Measurements from ENCODE around the gene FBXO34. TPM values are rescaled to one million over a fixed set of nuclear protein-coding genes. Genes with fewer than 3 reads are reported as not detected.

FBXO34 gene
- total RNA-seq (2014; rRNA removed; shearing (Covaris generic)) = 16.0 and 19.4 TPM in 2 replicates
- 8.9 and 11.2 TPM in 2 replicates for polyA plus RNA-seq (2015; cell fraction: cytosol; rRNA removed)
- polyA plus RNA-seq (2015; cell fraction: nucleus; rRNA removed) = 38.9 and 42.9 TPM in 2 replicates

- peak; percentile 94 for DNase-seq (ENCODE audit: low read depth)
Observed at GRCh38 chr14:55270832-55271571, at the start of gene FBXO34. FBXO34 (plus strand) TSS chr14:55271421; CDS start chr14:55350391, 78,970 bp downstream.

GRCh38 chr14:55221968-55222367 is 49.3 kb upstream of the FBXO34 start:
- no peak for DNase-seq (ENCODE audit: low read depth)

- no peak for DNase-seq (ENCODE audit: low read depth)
Observed at GRCh38 chr14:55223364-55223763, 47.9 kb upstream of the FBXO34 start.

GRCh38 chr14:55228261-55228660 is 43.0 kb upstream of the FBXO34 start:
- no peak for DNase-seq (ENCODE audit: low read depth)

GRCh38 chr14:55233591-55233990 is 37.6 kb upstream of the FBXO34 start:
- no peak for DNase-seq (ENCODE audit: low read depth)

- DNase-seq (ENCODE audit: low read depth) = peak; percentile 36
Observed at GRCh38 chr14:55238019-55238680, 33.1 kb upstream of the FBXO34 start.

GRCh38 chr14:55239320-55239719 is 31.9 kb upstream of the FBXO34 start:
- no peak for DNase-seq (ENCODE audit: low read depth)

- DNase-seq (ENCODE audit: low read depth) = no peak
Observed at GRCh38 chr14:55240526-55241178, 30.6 kb upstream of the FBXO34 start.

GRCh38 chr14:55241673-55242072 is 29.5 kb upstream of the FBXO34 start:
- no peak for DNase-seq (ENCODE audit: low read depth)

GRCh38 chr14:55243386-55243785 is 27.8 kb upstream of the FBXO34 start:
- DNase-seq (ENCODE audit: low read depth) = no peak

GRCh38 chr14:55243813-55244212 is 27.4 kb upstream of the FBXO34 start:
- no peak for DNase-seq (ENCODE audit: low read depth)

- DNase-seq (ENCODE audit: low read depth) = peak; percentile 13
Observed at GRCh38 chr14:55245657-55246268, 25.5 kb upstream of the FBXO34 start.

- DNase-seq (ENCODE audit: low read depth) = no peak
Observed at GRCh38 chr14:55248411-55248810, 22.8 kb upstream of the FBXO34 start.

GRCh38 chr14:55249423-55249822 is 21.8 kb upstream of the FBXO34 start:
- DNase-seq (ENCODE audit: low read depth) = peak; percentile 51

GRCh38 chr14:55253276-55253675 is 17.9 kb upstream of the FBXO34 start:
- no peak for DNase-seq (ENCODE audit: low read depth)

GRCh38 chr14:55254581-55254980 is 16.6 kb upstream of the FBXO34 start:
- no peak for DNase-seq (ENCODE audit: low read depth)

- no peak for DNase-seq (ENCODE audit: low read depth)
Observed at GRCh38 chr14:55255979-55256378, 15.2 kb upstream of the FBXO34 start.

- DNase-seq (ENCODE audit: low read depth) = no peak
Observed at GRCh38 chr14:55256586-55256985, 14.6 kb upstream of the FBXO34 start.

- DNase-seq (ENCODE audit: low read depth) = peak; percentile 61
Observed at GRCh38 chr14:55265197-55265596, 6.0 kb upstream of the FBXO34 start.

GRCh38 chr14:55267820-55268219 is 3.4 kb upstream of the FBXO34 start:
- no peak for DNase-seq (ENCODE audit: low read depth)

- peak; percentile 61 for DNase-seq (ENCODE audit: low read depth)
Observed at GRCh38 chr14:55271572-55272298, 514 bp downstream of the FBXO34 start.
